ENCODE results near the gene MT1HL1. TPM values are rescaled to one million over a fixed set of nuclear protein-coding genes. Genes with fewer than 3 reads are reported as not detected.

The MT1HL1 gene
- total and polyA plus RNA-seq, 4 experiments from 2014 or later, result not detected

Other genes starting within 250 kb of the MT1HL1 start
- gene MTR, start 209.1 kb downstream of the MT1HL1 start, total RNA-seq, result 10 to 100 TPM; 68.4 to 71.0 TPM
- 10 to 100 TPM in 1 of 2 donors, 1 to 10 TPM in 1; 5.6 to 22.5 TPM for gene MTR, start 209.1 kb downstream of the MT1HL1 start, polyA plus RNA-seq
- not detected for gene RYR2, start 37.7 kb upstream of the MT1HL1 start, total RNA-seq
- not detected for gene RYR2, start 37.7 kb upstream of the MT1HL1 start, polyA plus RNA-seq

Measured in CD4-positive, alpha-beta memory T cell (primary cell).